GM19452 (cell line): ENCODE measurements around the gene ENTREP3.

ENCODE experiments used
- ATAC-seq: cut with Tn5 transposase; IDR thresholded peaks from one replicate; pipeline ENCODE4 v1.9.1; 2021; ENCODE audit not compliant: unreplicated experiment

The ENTREP3 gene

GRCh38 chr1:155279268-155279667 is 24.0 kb upstream of the ENTREP3 start:
- ATAC-seq, result no peak

- no peak for ATAC-seq
Observed at GRCh38 chr1:155278689-155279160, 23.4 kb upstream of the ENTREP3 start.

GRCh38 chr1:155277902-155278688 is 22.8 kb upstream of the ENTREP3 start:
- ATAC-seq, result no peak

- ATAC-seq, result peak; percentile 46
Observed at GRCh38 chr1:155277070-155277901, 22.0 kb upstream of the ENTREP3 start, which contains the start of gene HCN3. Gene HCN3 (plus strand): TSS chr1:155277463. CDS start chr1:155277591, 128 bp downstream.

GRCh38 chr1:155273343-155274245 is 18.3 kb upstream of the ENTREP3 start, which contains the start of gene CLK2:
Gene CLK2 (minus strand): TSS chr1:155273504. CDS start chr1:155270977, 2,527 bp downstream.
- peak; percentile 82 for ATAC-seq

- ATAC-seq, result peak; percentile 26
Observed at GRCh38 chr1:155272466-155273342, 17.4 kb upstream of the ENTREP3 start.

GRCh38 chr1:155269381-155269780 is 14.1 kb upstream of the ENTREP3 start:
- ATAC-seq, result no peak

- ATAC-seq, result no peak
Observed at GRCh38 chr1:155268630-155269029, 13.3 kb upstream of the ENTREP3 start.

GRCh38 chr1:155267373-155267772 is 12.1 kb upstream of the ENTREP3 start:
- no peak for ATAC-seq

GRCh38 chr1:155266553-155266952 is 11.3 kb upstream of the ENTREP3 start:
- no peak for ATAC-seq

GRCh38 chr1:155263067-155263466 is 7.8 kb upstream of the ENTREP3 start:
- no peak for ATAC-seq

GRCh38 chr1:155261852-155262673 is 6.8 kb upstream of the ENTREP3 start, which contains the start of gene SCAMP3:
Gene SCAMP3 (minus strand): TSS chr1:155262360. CDS start chr1:155262151, 209 bp downstream.
- peak; percentile 88 for ATAC-seq

GRCh38 chr1:155261493-155261851 is 6.2 kb upstream of the ENTREP3 start:
- peak; percentile 3 for ATAC-seq

GRCh38 chr1:155260276-155260675 is 5.0 kb upstream of the ENTREP3 start:
- ATAC-seq, result no peak

- ATAC-seq, result no peak
Observed at GRCh38 chr1:155256058-155256852, 972 bp upstream of the ENTREP3 start.

GRCh38 chr1:155254714-155255242 is 505 bp downstream of the ENTREP3 start:
- ATAC-seq, result no peak

- no peak for ATAC-seq
Observed at GRCh38 chr1:155254228-155254713, 1.0 kb downstream of the ENTREP3 start.

GRCh38 chr1:155253797-155254196 is 1.5 kb downstream of the ENTREP3 start:
- ATAC-seq, result no peak
